Measurements from ENCODE around the gene TEKTIP1.

GRCh38 chr19:3493651-3494050 lies 45.3 kb upstream of the TEKTIP1 start:
- TF ChIP-seq CTCF (IDR thresholded peaks at IDR 0.05) (no peak), EP300 (IDR thresholded peaks at IDR 0.05; ENCODE audit: low read depth) (no peak)
